Mammary epithelial cell (primary cell): ENCODE data around the gene NR2C2.

Experiments used
- EZH2 ChIP-seq: IDR thresholded peaks from 2 replicates; pipeline ENCODE4 v1.6.1; 2012; ENCODE audit warnings: low read length, inconsistent platforms, borderline replicate concordance
- TF ChIP-seq, protein P1 (sequence below), 2 donors: IDR thresholded peaks in 1 of 2; conservative IDR thresholded peaks in 1 of 2; 2 replicates each; pipeline ENCODE4 v1.5.1; 2011 to 2012; ENCODE audit warnings: inconsistent platforms in 2 of 2, low read length in 2 of 2, mild to moderate bottlenecking in 2 of 2, control low read depth in 1 of 2, low read depth in 1 of 2; ENCODE audit not compliant: insufficient read depth in 1 of 2; ENCODE audit errors: extremely low read depth in 1 of 2

DNA sequence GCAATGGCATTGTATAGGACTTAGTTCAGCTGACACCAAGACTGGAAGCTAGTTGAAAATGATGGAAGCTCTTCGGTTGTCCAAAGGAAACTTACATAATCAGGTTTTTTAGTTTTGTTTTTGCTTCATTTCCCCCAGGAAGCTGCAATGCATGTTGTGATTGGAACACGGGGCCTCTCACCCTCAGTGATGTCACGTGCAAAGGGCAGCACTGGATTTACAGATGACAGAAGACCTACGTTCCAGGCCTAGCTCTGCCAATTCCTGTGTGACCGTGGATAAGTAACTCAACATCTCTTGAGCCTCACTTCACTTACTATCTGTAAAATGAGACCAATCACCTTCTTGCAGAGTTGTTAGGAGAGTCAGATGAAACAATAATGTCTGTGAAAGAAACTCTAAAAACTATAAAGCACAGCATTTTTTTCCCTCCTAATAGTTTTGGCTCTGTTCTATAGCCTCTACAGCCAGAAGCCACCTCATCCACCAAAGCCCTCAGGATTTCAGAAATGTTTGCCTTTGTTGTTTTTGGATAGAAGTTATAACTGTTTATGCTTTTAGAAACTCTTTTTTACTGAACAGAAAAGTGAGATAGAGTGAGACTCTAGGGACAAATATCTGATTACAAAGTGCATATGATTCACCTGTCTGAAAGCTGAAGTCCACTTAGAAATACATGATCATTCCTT lies 146.9 kb downstream of the NR2C2 start:
- TF ChIP-seq, protein P1, sequence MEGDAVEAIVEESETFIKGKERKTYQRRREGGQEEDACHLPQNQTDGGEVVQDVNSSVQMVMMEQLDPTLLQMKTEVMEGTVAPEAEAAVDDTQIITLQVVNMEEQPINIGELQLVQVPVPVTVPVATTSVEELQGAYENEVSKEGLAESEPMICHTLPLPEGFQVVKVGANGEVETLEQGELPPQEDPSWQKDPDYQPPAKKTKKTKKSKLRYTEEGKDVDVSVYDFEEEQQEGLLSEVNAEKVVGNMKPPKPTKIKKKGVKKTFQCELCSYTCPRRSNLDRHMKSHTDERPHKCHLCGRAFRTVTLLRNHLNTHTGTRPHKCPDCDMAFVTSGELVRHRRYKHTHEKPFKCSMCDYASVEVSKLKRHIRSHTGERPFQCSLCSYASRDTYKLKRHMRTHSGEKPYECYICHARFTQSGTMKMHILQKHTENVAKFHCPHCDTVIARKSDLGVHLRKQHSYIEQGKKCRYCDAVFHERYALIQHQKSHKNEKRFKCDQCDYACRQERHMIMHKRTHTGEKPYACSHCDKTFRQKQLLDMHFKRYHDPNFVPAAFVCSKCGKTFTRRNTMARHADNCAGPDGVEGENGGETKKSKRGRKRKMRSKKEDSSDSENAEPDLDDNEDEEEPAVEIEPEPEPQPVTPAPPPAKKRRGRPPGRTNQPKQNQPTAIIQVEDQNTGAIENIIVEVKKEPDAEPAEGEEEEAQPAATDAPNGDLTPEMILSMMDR (conservative IDR thresholded peaks at IDR 0.05 in 1 of 2, IDR thresholded peaks at IDR 0.05 in 1 of 2; ENCODE audit: extremely low read depth in 1 of 2, insufficient read depth in 1 of 2, low read depth in 1 of 2, low read length in 2 of 2), result no peak
- TF ChIP-seq EZH2, result no peak
